ENCODE measurements around the gene GARIN5A.

GRCh38 chr19:50480281-50481111, 3.8 kb upstream of the GARIN5A start:
- TF ChIP-seq, protein P1, sequence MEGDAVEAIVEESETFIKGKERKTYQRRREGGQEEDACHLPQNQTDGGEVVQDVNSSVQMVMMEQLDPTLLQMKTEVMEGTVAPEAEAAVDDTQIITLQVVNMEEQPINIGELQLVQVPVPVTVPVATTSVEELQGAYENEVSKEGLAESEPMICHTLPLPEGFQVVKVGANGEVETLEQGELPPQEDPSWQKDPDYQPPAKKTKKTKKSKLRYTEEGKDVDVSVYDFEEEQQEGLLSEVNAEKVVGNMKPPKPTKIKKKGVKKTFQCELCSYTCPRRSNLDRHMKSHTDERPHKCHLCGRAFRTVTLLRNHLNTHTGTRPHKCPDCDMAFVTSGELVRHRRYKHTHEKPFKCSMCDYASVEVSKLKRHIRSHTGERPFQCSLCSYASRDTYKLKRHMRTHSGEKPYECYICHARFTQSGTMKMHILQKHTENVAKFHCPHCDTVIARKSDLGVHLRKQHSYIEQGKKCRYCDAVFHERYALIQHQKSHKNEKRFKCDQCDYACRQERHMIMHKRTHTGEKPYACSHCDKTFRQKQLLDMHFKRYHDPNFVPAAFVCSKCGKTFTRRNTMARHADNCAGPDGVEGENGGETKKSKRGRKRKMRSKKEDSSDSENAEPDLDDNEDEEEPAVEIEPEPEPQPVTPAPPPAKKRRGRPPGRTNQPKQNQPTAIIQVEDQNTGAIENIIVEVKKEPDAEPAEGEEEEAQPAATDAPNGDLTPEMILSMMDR (IDR thresholded peaks at IDR 0.05), result no peak
- TF ChIP-seq POLR2AphosphoS5 (IDR thresholded peaks at IDR 0.05; ENCODE audit: insufficient read depth in 1 of 2, low read depth in 1 of 2), result no peak
